ENCODE measurements around the gene BCAS1.
"Not testable (repeated sequence)": the region's sequence is repeated elsewhere in the genome, so short reads cannot be mapped to it uniquely, and the experiment has no call there.

BCAS1 gene

DNA sequence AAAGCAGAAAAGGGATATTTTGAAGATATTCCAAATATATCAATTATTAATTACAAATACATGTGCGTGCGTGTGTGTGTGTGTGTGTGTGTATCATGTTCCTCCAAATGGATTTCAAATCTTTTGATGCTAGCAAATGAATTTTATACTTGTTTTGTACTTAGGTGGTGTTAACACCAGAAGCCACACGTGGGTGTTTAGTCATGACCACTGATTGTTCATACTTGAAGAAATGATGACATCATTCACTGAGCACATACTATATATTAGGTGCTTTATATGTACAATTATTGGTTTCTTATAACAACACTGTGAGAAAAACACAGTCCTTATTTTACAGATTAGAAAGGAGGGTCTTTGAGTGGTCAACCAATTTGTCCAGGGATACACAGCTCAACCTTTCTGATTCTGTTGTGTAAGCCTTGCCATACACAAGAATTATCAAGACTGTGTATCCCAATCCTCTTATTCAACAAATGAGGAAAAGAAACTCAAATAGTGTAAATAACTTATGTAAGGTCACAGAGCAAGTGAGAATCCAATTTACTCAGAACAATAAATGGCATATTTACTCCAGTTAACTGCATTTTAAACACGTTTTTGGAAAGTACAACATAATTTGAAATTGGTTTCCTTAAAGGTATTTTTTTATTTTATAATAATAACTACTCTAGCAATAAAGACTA is 88.5 kb downstream of the BCAS1 start:
- DNase-seq, result no peak

DNA sequence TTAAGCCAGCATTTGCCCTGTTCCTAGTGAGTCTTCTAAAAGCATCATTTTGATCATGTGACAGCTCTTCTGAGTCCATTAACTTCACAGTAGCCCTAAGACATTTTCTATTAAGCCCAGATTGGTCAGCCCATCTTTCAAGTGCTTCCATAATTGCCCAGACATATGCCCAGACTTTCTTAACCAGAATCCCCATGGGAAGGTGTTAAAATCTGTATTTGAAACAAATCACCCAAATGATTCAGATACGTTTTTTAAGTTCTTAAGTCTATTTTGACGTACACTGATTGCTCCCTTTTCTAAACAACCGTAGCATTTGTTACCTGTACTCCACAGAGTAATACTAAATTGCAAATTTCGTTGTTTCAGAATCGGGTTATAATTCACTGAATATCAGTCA is 89.3 kb downstream of the BCAS1 start:
- DNase-seq, result no peak

DNA sequence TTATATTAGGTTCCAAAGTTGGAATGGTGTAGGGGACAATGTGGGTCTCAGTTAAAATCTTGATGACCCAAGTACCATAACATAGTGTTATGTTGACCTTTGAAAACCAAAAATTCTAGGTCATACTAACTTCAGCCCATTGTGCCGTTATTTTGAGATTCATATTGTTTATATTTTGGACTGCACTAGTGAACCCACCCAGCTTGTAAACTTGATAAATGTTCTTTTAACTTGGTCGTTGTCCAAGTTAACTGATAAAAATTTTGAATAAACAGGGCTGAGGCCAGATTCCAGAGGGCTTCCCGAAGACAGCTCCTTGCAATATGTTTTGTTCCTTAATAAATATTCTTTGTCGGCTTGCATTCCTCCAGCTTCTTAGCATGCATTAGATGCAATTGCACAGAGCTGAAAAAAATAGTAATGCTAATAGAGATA is 90.3 kb downstream of the BCAS1 start:
- no peak for DNase-seq

DNA sequence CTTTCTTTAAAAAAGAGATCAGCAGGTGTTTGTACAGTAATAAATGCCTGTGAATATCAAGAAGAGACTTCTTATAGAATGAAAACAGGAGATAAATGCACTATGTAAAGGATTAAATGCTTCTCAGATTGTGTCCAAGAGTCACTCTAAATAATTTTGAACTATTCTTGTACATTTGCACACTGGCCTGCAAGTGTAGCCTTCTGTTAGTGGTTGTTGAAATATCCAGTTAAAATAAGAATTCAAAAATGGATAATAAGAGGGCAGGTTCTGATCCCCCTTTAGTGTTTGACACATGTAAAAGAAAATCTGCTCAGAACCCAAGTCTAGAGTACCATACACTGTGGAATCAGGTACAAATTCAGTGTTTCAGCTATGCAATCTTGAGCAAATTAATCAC is 91.9 kb downstream of the BCAS1 start:
- DNase-seq, result no peak

DNA sequence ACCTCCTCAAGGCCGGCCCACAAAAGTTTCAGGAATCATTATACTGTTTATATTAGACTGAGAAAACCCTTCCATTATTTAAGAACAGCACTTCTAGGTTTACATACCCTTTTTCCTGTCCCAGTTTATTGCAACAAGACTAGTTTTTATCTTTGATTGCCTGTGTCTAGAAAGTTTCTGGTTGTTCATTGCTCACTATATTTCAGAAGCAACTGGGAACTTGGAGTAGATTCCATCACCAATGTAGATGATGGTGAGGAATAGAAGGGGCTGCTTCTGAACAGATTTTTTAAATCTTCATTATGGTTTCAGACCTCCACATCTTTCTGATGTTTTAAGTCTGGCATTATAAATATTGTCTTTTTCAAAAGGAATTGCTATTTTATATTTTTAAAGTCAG is 93.0 kb downstream of the BCAS1 start:
- no peak for DNase-seq

DNA sequence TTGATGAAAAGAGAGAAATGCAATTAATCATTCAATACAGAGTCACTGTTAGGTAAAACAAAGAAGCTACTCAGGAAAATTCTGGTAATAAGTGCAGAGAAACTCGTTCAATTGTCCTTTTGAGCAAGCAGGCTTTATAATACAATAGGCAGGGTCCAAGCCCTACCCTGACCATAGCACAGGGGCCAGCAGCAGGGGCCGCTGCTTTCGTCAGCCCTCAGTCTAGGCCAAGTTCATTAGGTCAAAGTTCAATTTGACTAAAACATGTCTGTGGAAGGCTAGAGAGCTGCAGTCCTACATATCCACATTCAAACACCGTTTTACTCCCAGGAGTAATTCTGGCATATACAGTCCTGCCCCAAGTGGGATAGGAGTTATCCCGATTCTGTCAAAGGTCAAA is 94.6 kb downstream of the BCAS1 start:
- no peak for DNase-seq

DNA sequence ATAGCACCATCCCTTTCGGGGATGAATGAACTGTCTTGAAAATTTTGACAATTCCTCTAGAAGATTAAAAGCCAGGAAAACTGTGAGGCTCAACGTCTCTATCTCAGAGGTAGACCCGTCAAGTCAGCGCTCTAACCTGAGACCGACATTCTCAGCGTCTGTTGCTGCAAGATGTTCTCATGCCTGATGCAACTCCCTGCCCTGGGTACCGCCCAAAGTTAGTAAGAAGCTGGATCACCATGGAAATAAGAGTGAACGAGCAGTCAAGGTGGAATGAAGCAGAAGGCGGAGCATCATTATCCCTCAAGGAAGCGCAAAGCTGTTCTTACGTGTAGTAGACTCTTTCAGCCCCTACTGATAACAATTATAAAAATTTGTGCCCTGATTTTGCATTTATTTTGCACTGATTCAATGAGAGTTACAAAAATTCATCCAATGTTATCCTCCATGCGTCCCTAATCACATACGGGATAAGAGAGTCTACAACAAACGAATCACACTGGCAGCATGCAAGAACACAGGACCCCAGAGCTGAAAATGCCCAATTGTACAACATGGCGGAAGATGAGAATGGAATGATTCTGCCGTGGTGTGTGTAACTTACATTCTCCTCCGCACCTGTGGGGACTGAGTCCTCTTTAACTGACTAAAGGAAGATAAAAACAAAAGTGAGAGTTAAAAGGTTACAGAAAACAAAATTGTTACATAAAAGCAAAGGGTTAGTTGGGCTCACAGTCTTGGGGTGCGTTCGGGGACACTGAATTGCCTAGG is 95.4 kb downstream of the BCAS1 start:
- DNase-seq, result no peak

DNA sequence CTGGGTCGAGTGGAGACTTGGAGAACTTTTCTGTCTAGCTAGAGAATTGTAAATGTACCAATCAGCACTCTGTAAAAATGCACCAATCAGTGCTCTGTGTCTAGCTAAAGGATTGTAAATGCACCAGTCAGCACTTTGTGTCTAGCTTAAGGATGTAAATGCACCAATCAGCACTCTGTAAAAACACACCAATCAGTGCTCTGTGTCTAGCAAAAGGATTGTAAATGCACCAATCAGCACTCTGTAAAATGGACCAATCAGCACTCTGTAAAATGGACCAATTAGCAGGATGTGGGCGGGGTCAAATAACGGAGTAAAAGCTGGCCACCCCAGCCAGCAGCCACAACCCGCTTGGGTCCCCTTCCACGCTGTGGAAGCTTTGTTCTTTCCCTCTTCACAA is 96.5 kb downstream of the BCAS1 start:
- not testable (repeated sequence) for DNase-seq

DNA sequence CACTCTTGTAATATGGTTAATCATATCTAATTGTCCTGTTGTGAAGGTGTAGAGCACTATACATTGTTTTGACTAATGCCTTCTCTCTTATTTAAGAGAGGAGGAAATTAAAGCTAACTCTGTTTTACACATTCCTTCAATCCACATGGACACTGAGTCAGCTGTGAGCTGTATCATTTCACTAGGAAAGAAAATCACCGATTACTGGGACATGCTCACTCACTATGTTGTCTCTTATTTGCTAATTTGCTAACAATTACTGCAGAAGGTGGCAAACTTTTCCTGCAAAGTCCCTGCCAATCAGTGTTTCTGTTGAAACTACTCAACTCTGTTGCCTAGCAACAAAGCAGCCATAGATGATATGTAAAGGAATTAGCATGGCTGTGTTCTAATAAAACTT is 98.2 kb downstream of the BCAS1 start:
- DNase-seq, result no peak

DNA sequence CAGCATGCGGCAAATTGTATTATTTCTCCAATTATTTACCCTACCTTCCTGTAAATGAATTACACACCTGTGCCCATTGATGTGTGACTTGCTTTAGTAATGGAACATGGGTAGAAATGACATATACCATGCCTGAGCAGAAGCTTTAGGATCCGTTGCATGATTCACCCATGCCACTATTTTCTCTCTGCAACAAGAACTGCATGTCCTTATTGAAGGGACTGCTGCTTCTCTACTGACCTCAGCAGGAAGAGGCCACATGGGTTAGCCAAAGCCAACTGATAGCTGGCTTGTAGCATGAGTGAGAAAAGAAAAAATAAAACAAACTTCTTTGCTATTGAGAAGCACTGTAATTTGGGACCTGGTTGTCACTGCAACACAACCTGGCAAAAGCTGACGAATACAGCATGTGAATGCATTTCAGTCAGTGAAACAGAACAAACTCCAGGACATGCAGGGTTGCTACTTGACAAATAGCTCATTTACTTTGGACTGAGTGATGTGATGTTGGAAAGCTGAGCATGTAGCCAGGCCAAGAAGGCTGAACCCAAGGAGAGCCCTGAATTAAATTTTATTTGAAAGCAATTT is 99.2 kb downstream of the BCAS1 start:
- DNase-seq, result no peak

DNA sequence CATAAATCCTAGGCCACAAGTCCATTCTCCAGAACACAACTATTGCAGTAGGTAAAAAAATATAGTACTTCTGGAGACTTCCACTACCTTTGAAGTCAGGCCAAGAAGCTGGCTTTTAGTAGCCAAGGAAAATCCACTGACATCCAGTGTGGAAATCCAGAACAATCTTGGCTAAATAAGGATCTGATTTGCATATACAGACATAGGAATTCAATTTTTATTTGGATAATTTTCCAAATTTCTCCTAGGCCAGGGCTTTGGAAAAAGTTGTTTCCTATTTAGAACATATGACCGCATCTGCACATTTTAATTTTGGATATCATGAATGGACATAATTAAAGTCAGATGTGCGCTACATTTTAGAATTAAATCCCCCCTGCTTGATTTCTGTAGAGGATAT is 100.2 kb downstream of the BCAS1 start:
- no peak for DNase-seq

DNA sequence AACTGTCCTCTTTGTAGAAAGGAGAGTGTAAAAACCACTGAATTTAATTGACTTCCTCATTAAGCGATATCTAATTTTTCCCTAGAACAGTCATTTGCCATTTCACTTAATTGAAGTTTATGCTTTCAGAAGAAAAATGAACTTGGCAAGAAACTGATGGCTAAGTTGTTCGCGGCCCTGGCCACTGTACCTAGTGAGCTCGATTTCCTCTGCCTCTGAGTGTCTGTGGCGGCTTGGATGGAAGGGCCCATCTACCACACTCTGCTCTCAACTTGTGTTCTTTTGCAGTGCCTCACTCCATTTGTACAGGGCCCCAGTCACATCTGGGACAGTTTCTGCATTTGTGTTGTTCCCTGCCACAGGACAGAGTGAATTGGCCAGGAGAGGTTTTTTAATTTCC is 102.9 kb downstream of the BCAS1 start:
- DNase-seq, result no peak

DNA sequence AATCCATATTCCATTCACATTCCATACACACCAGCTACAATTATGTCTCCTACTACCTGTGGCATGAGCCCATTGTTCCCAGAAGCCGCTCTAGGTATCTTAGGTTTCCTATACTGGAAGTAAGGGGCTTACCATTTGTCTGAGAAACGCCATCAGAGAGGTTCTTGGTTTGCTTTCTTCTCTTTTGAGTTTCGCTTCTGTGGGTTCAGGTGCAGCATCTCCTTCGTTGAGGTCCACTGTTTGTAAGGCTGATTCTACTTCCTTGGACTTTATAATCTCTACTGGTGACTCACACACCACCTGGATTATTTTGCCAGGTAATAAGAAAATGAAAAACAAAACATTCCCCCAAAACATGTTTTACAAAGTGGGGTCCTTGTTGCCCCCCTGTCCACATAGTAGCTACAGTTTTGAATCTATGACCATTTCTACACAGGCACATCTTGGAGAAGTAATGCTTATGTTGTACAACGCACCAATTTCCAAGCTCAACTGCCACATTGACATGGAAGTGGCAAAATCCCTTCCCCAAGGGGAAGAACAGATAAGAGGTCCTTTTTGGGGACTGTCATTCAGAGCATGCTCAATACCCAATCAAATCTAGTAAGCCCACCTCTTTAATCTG is 103.5 kb downstream of the BCAS1 start:
- no peak for DNase-seq

DNA sequence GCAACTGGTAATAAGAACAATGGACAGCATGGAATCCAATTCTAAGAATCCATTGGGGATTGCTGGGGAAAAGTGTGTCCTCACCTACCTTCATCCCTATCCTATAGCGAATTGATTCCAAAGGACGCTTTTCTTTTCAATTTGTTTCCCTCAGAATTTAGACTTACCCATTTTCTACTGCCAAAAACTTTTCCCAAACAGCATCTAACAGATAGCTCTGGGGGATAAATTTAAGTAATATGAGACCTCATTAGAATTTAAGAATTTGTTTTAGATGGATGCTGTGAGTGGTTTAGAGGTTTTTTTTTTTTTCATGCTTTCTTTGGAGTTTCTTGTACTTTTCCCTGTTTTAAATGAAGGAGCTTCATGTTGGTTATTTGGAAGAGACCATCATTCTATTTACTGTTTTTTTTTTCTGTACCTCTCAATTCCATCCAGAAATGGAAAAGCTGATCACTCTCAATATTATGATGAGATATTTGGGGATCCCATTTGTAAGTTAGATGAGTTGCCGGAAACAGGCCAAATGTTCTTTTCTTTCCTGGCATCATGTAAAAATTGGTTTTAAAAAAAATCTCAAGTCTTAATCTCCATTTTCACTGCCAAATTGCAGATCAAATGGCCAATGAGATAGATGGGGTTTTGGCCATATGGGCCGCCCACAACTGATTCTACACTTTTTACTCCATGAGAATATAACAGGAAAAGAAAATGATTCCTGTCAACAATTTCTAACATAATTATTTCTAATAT is 105.7 kb downstream of the BCAS1 start:
- no peak for DNase-seq

DNA sequence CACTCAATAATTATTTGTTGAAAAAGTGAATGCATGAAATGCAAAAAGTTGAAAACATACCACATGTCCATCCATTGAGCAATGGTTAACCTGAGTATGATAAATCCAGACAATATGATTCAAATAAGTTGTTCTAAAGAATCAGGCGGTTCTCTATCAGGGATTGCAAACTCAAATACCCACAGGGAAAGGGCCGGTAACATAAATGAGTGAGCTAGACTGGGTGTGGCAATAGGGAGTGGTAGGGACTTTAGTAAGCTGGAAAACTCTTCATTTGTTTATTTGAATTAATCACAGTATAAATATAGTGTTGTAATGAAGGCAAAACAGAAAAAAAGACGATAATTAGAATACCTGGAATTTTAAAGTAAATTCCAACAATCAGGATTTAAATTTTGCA is 106.3 kb downstream of the BCAS1 start:
- no peak for DNase-seq

DNA sequence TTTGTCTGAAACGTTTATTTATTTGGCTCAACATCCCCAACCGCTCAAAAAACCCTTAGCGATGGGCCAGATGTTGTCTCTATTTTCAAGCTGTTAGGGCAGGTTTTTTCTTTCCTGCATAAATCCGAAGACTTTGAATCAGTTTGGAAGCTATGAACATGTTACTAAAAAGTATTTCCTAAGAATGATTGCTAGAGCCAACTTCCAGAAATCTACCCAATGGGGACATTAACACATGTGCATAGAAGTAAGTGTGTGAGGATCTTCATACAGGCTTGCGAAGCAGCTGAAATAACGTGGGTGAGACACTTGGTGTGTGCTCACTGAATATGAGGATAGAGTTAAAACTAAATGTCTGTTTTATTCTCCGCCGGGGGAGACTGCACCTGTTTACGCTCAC is 106.8 kb downstream of the BCAS1 start:
- no peak for DNase-seq

DNA sequence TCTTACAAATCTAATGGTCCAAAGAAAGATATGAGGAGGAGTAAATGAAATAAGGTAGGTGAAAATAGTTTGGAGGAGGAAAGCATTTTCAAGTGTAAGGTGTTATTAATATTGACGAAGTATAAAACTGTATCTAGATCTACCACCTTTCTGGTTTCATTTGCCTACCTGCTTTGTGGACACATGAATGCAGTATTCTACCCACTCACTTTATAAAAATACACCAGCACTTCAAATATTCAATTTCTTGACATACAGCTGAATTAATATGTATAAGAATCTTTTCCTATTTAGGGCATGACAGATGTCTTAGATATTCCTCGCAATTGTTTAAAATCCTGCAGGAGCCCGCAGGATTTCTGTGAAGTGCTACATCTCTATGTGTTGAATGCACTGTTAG is 108.0 kb downstream of the BCAS1 start:
- no peak for DNase-seq

DNA sequence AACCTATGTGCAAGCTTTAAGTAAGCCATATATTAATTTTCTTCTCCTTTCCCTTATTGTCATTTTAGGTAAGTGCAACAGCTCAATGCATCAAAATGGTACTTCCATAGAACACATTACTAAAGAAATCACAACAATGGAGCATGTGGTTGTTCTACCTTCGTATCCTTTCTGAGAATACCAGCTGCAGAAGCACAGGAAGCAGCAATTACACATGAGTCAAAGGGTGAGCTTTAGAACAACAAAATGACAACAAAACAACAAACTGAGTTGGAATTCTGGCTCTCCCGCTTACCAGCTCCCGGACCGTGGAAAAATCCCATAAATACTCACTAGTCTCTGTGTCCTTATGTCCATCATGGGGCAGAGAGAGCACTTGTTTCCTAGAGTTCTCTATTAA is 108.9 kb downstream of the BCAS1 start:
- no peak for DNase-seq

DNA sequence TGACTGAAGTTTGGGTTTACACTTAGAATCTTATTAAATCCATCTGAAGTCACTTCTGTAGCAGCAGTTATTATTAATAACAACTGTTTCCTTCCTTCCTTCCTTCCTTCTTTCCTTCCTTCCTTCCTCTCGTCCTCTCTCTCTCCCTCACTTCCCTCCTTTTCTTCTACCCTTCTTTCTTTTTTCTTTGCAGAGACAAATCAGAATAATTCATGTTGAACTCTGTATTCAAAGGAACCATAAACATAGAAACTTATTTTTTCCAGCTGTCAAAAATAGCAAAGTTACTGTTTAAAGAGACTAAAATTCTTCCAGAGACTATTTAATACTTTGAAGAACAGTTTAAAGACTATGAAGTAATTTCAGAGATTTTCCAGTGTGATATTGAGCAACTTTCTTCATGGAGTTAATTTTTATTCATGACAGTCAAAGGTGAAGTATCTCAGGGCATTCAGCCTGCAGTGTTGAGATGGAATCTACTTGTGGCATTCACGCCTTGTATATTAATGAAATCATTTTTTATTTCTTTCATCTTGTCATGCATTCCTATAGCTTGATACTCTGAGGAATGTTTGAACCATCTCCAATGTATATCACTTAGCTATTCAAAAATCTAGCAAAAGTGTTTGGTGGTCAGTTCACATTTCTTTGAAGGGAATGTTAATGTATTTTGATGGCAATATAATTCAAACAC is 109.7 kb downstream of the BCAS1 start:
- DNase-seq, result no peak

DNA sequence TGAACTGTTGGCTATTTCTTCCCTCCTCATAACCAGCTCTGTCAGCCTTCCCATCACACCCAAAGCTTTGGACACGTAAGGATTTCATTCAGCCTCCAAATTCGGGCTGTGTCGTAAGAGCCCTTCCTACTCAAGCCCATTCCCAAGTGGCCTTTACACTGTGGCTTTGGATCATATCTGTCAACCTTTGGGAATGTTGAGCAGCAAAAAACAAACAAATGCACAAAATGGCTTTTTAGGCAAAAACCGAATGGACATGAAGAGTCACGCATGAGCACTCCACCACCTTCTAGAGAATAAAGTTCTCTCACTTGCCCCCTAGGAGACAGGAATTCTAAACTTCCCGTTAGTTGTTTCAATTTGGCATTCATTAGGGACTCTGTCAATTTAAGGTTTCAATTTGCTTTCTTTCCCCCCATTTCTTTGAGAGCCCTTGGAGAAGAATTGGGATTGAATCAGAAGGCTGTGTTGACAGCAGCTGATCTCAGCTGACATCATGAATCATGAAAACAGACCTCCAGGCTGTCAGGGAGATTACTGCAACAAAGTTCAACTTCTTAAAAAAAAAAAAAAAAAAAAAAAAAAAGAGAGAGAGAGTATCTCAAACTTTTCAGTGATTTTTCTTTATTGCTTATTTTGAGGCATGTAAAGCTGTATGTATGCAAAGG is 110.3 kb downstream of the BCAS1 start:
- no peak for DNase-seq

DNA sequence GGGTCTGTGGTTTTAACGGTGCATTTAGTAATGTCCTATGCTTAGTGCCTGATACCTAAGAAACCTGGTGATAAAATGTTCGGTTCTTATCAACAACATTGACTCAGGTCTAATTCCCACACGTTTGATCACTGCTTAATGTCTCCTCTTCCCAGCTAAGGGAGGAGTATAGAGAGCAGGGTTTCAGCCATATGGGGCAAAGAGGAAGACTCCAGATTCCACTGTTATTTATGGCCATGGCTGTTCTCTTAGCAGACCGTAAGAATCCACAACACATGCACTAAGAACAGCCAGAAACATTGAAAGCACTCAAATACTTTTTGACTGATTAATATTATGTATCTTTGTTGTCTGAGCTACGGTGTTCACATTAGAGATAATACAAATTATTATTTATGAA is 112.1 kb downstream of the BCAS1 start:
- no peak for DNase-seq
